ENCODE measurements around the gene RIC3. TPM values are rescaled to one million over a fixed set of nuclear protein-coding genes. Genes with fewer than 3 reads are reported as not detected.

Gene RIC3
- total and polyA plus RNA-seq, 4 donors, result 38.2 to 56.1 (median 54.1) TPM

DNA sequence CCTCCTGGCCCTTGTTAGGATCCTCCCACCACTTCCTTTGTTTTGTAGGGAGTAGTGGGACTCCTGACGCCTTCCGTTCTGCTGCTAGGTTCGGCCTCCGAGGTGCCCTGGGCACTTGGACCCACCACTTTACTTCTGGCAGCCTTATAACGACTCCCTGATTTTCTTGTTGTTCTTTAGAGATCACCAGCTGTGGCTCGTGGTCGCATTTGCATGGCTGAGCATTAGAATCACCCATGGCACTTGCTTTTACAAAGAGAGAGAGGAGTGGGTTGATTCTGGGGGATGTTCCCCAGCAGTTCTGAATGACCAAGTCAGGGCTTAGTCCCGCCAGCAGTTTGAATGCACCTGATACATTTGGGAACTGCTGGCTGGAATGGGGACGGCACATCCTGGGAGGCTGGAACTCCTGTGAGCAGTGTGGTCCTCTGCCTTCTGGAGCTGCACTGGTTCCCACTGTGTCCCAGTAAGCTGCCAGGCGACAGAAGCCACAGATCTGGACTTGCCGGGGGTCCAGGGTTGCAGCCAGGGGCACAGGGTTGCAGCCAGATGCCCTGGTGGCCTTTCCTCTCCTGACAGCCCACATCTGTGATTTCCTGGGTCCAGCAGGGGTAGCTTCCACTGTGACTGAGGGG lies 83.7 kb downstream of the RIC3 start:
- Histone ChIP-seq H3K36me3 (ENCODE audit: control insufficient read depth, insufficient read depth, low read length) (peaks cover 7% of the 10 kb centered on the region), H3K4me3 (ENCODE audit: low read depth, low read length) (no peak overlapping the region), H3K27ac (ENCODE audit: low read depth, low read length) (no peak overlapping the region), H3K9me3 (ENCODE audit: control insufficient read depth, insufficient read depth, low read length) (no peaks in the 10 kb centered on the region), H3K4me1 (ENCODE audit: control insufficient read depth, insufficient read depth, low read length) (peaks cover 92% of the 10 kb centered on the region), H3K27me3 (ENCODE audit: control insufficient read depth, insufficient read depth, low read length) (no peaks in the 10 kb centered on the region)
- DNase-seq (ENCODE audit: low read depth in 4 of 6, low spot score in 6 of 6), result no peak
- WGBS (ENCODE audit: insufficient coverage), result 69% methylated on average over 8 of the region's 11 CpGs

DNA sequence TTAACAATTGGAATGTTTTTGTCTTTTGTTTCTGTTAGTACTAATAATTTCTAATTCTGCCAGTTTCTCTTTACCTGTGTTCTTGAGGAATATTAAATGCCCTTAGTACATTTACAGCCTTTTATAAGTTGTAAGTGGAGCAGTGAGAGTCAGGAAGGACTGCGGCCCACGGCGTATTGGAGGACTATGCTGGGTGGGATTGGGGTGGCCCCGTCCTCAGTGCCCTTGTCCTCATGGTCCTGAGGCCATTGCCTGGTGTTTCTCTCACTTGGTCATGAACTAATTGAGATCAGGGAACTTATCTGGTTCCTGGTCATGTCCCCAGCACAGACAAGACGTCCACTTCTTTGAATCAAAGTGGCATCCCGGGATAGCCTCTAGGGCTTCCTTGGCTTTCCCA lies 84.5 kb downstream of the RIC3 start:
- Histone ChIP-seq H3K36me3 (ENCODE audit: control insufficient read depth, insufficient read depth, low read length) (no peaks in the 10 kb centered on the region), H3K27ac (ENCODE audit: low read depth, low read length) (no peak overlapping the region), H3K9me3 (ENCODE audit: control insufficient read depth, insufficient read depth, low read length) (no peaks in the 10 kb centered on the region), H3K27me3 (ENCODE audit: control insufficient read depth, insufficient read depth, low read length) (no peaks in the 10 kb centered on the region), H3K4me3 (ENCODE audit: low read depth, low read length) (no peak overlapping the region), H3K4me1 (ENCODE audit: control insufficient read depth, insufficient read depth, low read length) (peaks cover 91% of the 10 kb centered on the region)
- 91% methylated on average over 6 of the region's 6 CpGs for WGBS (ENCODE audit: insufficient coverage)
- no peak for DNase-seq (ENCODE audit: low read depth in 4 of 6, low spot score in 6 of 6)

- peak in 2 of 6 donors; percentile 72 to 77 for DNase-seq (ENCODE audit: low read depth in 4 of 6, low spot score in 6 of 6)
- no peaks in the 10 kb centered on the region for H3K9me3 ChIP-seq (ENCODE audit: control insufficient read depth, insufficient read depth, low read length)
- H3K4me3 ChIP-seq (ENCODE audit: low read depth, low read length), result no peak overlapping the region
- WGBS (ENCODE audit: insufficient coverage), result 0% methylated on average over 1 of the region's 1 CpG
- peak overlapping the region; percentile 42 for H3K27ac ChIP-seq (ENCODE audit: low read depth, low read length)
- peaks cover 89% of the 10 kb centered on the region for H3K4me1 ChIP-seq (ENCODE audit: control insufficient read depth, insufficient read depth, low read length)
- no peaks in the 10 kb centered on the region for H3K36me3 ChIP-seq (ENCODE audit: control insufficient read depth, insufficient read depth, low read length)
- H3K27me3 ChIP-seq (ENCODE audit: control insufficient read depth, insufficient read depth, low read length), result no peaks in the 10 kb centered on the region
Measured at GRCh38 chr11:8083871-8084281, 84.9 kb downstream of the RIC3 start.

- Histone ChIP-seq H3K4me1 (ENCODE audit: control insufficient read depth, insufficient read depth, low read length) (peaks cover 81% of the 10 kb centered on the region), H3K9me3 (ENCODE audit: control insufficient read depth, insufficient read depth, low read length) (no peaks in the 10 kb centered on the region), H3K4me3 (ENCODE audit: low read depth, low read length) (no peak overlapping the region), H3K27ac (ENCODE audit: low read depth, low read length) (peak overlapping the region; percentile 42), H3K36me3 (ENCODE audit: control insufficient read depth, insufficient read depth, low read length) (no peaks in the 10 kb centered on the region), H3K27me3 (ENCODE audit: control insufficient read depth, insufficient read depth, low read length) (no peaks in the 10 kb centered on the region)
- WGBS (ENCODE audit: insufficient coverage), result 72% methylated on average over 9 of the region's 9 CpGs
- DNase-seq (ENCODE audit: low read depth in 4 of 6, low spot score in 6 of 6), result no peak
Measured at GRCh38 chr11:8083088-8083395, 85.8 kb downstream of the RIC3 start.

GRCh38 chr11:8082391-8083087 lies 86.3 kb downstream of the RIC3 start:
- H3K4me1 ChIP-seq (ENCODE audit: control insufficient read depth, insufficient read depth, low read length), result peaks cover 76% of the 10 kb centered on the region
- no peak overlapping the region for H3K27ac ChIP-seq (ENCODE audit: low read depth, low read length)
- no peaks in the 10 kb centered on the region for H3K36me3 ChIP-seq (ENCODE audit: control insufficient read depth, insufficient read depth, low read length)
- 42% methylated on average over 11 of the region's 15 CpGs for WGBS (ENCODE audit: insufficient coverage)
- no peaks in the 10 kb centered on the region for H3K27me3 ChIP-seq (ENCODE audit: control insufficient read depth, insufficient read depth, low read length)
- H3K9me3 ChIP-seq (ENCODE audit: control insufficient read depth, insufficient read depth, low read length), result no peaks in the 10 kb centered on the region
- H3K4me3 ChIP-seq (ENCODE audit: low read depth, low read length), result peak overlapping the region; percentile 53
- DNase-seq (ENCODE audit: low read depth in 4 of 6, low spot score in 6 of 6), result peak in 2 of 6 donors; percentile 83 to 88

DNA sequence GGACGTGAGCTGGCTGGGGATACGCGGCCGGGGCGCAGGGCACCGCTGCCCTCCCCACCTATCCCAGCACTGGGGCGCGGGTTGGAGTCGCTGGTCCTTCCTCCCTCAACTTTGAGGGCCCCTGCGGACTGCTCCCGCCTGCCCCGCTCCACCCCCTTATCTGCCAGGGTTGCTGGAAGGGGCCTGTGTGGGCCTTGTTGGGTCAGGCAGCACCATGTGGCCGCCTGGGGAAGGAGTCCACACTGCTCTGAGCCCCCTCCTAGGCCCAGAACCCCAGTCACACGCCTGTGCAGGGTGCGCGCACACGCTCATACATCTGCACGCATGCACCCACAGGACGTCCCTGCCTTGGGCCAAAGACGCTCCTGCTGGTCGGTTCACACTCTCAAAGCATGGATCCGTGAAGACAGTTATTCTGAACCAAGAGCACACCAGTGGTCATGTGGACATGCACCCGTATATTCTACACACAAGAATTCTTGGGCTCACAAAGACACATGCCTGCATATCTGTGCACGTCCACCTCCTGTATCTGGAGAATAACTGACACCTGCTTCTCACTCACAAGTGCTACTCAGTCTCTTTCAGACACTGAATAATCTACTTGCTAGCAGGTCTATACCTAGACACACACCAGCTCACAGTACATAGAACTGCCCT lies 87.1 kb downstream of the RIC3 start:
- 8% methylated on average over 24 of the region's 24 CpGs for WGBS (ENCODE audit: insufficient coverage)
- Histone ChIP-seq H3K4me3 (ENCODE audit: low read depth, low read length) (peak overlapping the region; percentile 53), H3K27ac (ENCODE audit: low read depth, low read length) (peak overlapping the region; percentile 67), H3K9me3 (ENCODE audit: control insufficient read depth, insufficient read depth, low read length) (no peaks in the 10 kb centered on the region), H3K4me1 (ENCODE audit: control insufficient read depth, insufficient read depth, low read length) (peaks cover 68% of the 10 kb centered on the region), H3K36me3 (ENCODE audit: control insufficient read depth, insufficient read depth, low read length) (no peaks in the 10 kb centered on the region), H3K27me3 (ENCODE audit: control insufficient read depth, insufficient read depth, low read length) (no peaks in the 10 kb centered on the region)
- peak in 2 of 6 donors; percentile 61 to 71 for DNase-seq (ENCODE audit: low read depth in 4 of 6, low spot score in 6 of 6)

- Histone ChIP-seq H3K27ac (ENCODE audit: low read depth, low read length) (peak within 1 kb of the TSS; percentile 67), H3K27me3 (ENCODE audit: control insufficient read depth, insufficient read depth, low read length) (no peaks in the 10 kb centered on the region), H3K9me3 (ENCODE audit: control insufficient read depth, insufficient read depth, low read length) (no peaks in the 10 kb centered on the region), H3K4me3 (ENCODE audit: low read depth, low read length) (peak within 1 kb of the TSS; percentile 56), H3K36me3 (ENCODE audit: control insufficient read depth, insufficient read depth, low read length) (no peaks in the 10 kb centered on the region), H3K4me1 (ENCODE audit: control insufficient read depth, insufficient read depth, low read length) (peaks cover 60% of the 10 kb centered on the region)
- WGBS (ENCODE audit: insufficient coverage), result under 1% methylated on average over 94 of the region's 104 CpGs
- DNase-seq (ENCODE audit: low read depth in 4 of 6, low spot score in 6 of 6), result peak in 2 of 6 donors; percentile 84 to 88
Measured at GRCh38 chr11:8080674-8081590, 87.9 kb downstream of the RIC3 start, which contains the start of gene TUB. TSS of gene TUB (plus strand) at chr11:8081211. CDS start at chr11:8081511, 300 bp downstream.

DNA sequence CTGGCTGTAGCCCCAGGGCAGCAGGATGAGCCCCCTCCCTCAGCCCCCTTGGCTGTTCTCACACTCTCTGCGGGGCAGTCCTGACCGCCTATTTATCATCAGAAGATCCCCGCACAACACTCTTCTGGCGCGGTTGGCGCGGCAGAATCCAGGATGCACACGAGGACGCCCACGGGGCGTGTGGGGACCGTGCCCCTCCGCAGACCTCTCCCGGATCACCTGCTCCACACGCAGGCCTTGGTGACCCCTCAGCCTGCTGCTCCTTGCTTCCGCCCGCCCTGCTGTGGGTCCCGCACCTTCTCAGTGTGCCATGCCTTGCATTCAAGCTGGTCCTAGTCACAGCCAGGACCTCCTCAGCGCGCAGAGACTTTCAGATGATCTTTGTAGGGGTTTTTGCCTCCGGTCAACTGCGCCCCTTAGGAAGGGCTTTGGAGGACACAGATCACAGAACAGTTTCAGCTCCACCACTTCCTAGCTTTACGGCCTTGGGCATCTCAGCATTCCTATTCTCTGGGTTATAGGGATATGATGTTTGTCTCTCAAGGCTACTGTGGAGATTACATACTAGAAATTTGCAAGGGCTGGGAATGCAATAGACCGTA lies 88.7 kb downstream of the RIC3 start:
- DNase-seq (ENCODE audit: low read depth in 4 of 6, low spot score in 6 of 6), result no peak
- Histone ChIP-seq H3K4me1 (ENCODE audit: control insufficient read depth, insufficient read depth, low read length) (peaks cover 52% of the 10 kb centered on the region), H3K9me3 (ENCODE audit: control insufficient read depth, insufficient read depth, low read length) (no peaks in the 10 kb centered on the region), H3K4me3 (ENCODE audit: low read depth, low read length) (peak overlapping the region; percentile 56), H3K36me3 (ENCODE audit: control insufficient read depth, insufficient read depth, low read length) (no peaks in the 10 kb centered on the region), H3K27me3 (ENCODE audit: control insufficient read depth, insufficient read depth, low read length) (no peaks in the 10 kb centered on the region), H3K27ac (ENCODE audit: low read depth, low read length) (peak overlapping the region; percentile 42)
- WGBS (ENCODE audit: insufficient coverage), result 67% methylated on average over 20 of the region's 24 CpGs

Data from spinal cord (tissue), 10 donors.